Endothelial cell of umbilical vein (primary cell): ENCODE results near the gene ACSM2A.
"Not testable (repeated sequence)": the region's sequence is repeated elsewhere in the genome, so short reads cannot be mapped to it uniquely, and the experiment has no call there.

Source experiments
- EZH2 ChIP-seq: IDR thresholded peaks from 2 replicates; pipeline ENCODE4 v1.6.1; 2012; ENCODE audit warnings: borderline replicate concordance, low read depth, mild to moderate bottlenecking, moderate library complexity, low read length, inconsistent platforms; ENCODE audit not compliant: severe bottlenecking
- FOS ChIP-seq: IDR thresholded peaks from 2 replicates; pipeline ENCODE4 v1.6.1; 2011; ENCODE audit warnings: mild to moderate bottlenecking, low read length, moderate library complexity, borderline replicate concordance; ENCODE audit not compliant: insufficient read depth
- GATA2 ChIP-seq: IDR thresholded peaks from 2 replicates; pipeline ENCODE4 v1.7.0; 2011; ENCODE audit warnings: low read depth, mild to moderate bottlenecking, moderate library complexity, mixed read lengths, low read length; ENCODE audit not compliant: insufficient read length, insufficient read depth
- JUN ChIP-seq: IDR thresholded peaks from 2 replicates; pipeline ENCODE4 v1.6.1; 2011; ENCODE audit warnings: borderline replicate concordance, low read depth; ENCODE audit not compliant: insufficient read length, insufficient read depth
- MYC ChIP-seq: IDR thresholded peaks from one replicate; pipeline ENCODE4 v1.6.1; 2011; ENCODE audit warnings: mild to moderate bottlenecking, low read depth, low read length
- POLR2A ChIP-seq: IDR thresholded peaks from 2 replicates; pipeline ENCODE4 v1.6.1; 2012; ENCODE audit warnings: low read depth, mild to moderate bottlenecking, control low read depth, low read length
- POLR2AphosphoS5 ChIP-seq: IDR thresholded peaks from 2 replicates; pipeline ENCODE4 v1.6.1; 2012; ENCODE audit warnings: low read depth, mild to moderate bottlenecking, control low read depth, low read length, moderate library complexity; ENCODE audit not compliant: insufficient read depth
- TF ChIP-seq, protein P1 (sequence below), 2 donors: IDR thresholded peaks; 1 replicate in 1 of 2; 2 replicates in 1 of 2; pipeline ENCODE4 v1.5.1; 2011; ENCODE audit warnings: low read length in 2 of 2, mild to moderate bottlenecking in 2 of 2, moderate library complexity in 2 of 2, control low read depth in 1 of 2, inconsistent platforms in 1 of 2, low read depth in 1 of 2; ENCODE audit not compliant: insufficient read depth in 1 of 2; ENCODE audit errors: extremely low read depth in 1 of 2
- TF ChIP-seq, protein P2 (sequence below): IDR thresholded peaks from 2 replicates; pipeline ENCODE4 v1.6.1; 2011; ENCODE audit not compliant: insufficient read depth, insufficient read length

GRCh38 chr16:20470732-20471131, 19.4 kb downstream of the ACSM2A start:
- TF ChIP-seq, protein P1, sequence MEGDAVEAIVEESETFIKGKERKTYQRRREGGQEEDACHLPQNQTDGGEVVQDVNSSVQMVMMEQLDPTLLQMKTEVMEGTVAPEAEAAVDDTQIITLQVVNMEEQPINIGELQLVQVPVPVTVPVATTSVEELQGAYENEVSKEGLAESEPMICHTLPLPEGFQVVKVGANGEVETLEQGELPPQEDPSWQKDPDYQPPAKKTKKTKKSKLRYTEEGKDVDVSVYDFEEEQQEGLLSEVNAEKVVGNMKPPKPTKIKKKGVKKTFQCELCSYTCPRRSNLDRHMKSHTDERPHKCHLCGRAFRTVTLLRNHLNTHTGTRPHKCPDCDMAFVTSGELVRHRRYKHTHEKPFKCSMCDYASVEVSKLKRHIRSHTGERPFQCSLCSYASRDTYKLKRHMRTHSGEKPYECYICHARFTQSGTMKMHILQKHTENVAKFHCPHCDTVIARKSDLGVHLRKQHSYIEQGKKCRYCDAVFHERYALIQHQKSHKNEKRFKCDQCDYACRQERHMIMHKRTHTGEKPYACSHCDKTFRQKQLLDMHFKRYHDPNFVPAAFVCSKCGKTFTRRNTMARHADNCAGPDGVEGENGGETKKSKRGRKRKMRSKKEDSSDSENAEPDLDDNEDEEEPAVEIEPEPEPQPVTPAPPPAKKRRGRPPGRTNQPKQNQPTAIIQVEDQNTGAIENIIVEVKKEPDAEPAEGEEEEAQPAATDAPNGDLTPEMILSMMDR (IDR thresholded peaks at IDR 0.05; ENCODE audit: extremely low read depth in 1 of 2, insufficient read depth in 1 of 2, low read depth in 1 of 2, low read length in 2 of 2): not testable (repeated sequence)
- TF ChIP-seq EZH2, POLR2A, POLR2AphosphoS5, MYC, GATA2, JUN, FOS: not testable (repeated sequence)
- TF ChIP-seq, protein P2, sequence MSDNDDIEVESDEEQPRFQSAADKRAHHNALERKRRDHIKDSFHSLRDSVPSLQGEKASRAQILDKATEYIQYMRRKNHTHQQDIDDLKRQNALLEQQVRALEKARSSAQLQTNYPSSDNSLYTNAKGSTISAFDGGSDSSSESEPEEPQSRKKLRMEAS: not testable (repeated sequence)
